GM18858 (cell line): ENCODE results near the gene SMAD6.

ENCODE experiments used
- ATAC-seq: cut with Tn5 transposase; IDR thresholded peaks from one replicate; pipeline ENCODE4 v1.9.1; 2021; ENCODE audit not compliant: unreplicated experiment

Gene SMAD6

DNA sequence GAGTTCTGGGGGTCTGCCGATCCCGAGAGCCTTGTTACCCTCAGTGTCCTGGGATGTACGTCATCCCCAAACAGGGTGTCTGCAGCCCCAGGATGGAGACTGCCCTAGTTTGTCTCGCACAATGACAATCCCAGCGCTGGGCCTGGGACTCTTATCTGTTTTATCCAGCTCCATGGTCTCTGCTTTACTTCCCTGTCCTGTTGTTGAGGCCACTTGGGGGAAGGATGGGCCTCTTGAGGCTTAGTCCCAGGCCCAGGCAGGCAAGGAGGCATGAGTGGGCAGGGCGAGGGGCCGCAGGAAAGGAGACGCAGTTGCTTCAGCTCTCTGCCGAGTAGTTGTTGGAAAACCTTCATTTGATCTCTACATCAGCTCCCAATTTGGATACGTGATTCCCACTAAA lies 17.4 kb downstream of the SMAD6 start:
- no peak for ATAC-seq

DNA sequence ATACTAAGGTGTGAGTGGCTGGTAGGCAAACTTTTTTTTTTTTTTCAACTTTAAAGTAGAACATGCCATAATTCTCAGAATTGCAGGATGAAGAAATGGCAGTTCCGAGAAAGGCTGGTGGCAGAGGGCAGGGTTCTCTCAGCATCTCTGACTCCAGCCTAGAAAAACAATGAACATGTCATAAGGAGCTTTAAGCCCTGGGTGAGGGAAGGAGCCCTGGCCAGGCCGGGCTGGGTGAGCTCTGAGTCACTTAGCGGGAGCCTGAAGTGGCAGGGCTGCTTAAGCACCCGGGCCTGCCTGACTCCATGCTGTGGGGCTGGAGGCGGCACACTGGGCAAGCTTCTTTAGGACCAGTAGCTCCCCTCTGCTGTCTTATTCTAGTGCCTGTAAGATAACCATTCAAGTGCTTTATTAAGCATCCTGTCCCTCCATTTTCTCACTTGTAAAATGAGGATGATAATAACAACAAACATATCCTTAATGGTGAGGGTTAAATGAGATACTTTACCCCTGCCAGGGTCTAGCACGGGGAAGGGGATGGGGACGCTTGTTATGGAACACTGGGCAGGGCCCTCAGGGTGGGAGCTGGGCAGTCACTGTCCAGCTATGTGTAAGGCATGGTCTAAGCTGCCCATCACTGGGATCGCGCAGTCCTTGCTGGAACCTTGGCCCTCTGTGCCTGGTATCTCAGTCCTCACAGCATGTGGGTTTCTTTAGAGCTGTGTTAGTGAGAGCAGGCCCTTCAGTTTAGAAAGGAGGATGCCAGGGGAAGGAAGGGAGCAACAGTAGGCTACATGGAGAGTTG lies 18.4 kb downstream of the SMAD6 start:
- ATAC-seq = no peak

DNA sequence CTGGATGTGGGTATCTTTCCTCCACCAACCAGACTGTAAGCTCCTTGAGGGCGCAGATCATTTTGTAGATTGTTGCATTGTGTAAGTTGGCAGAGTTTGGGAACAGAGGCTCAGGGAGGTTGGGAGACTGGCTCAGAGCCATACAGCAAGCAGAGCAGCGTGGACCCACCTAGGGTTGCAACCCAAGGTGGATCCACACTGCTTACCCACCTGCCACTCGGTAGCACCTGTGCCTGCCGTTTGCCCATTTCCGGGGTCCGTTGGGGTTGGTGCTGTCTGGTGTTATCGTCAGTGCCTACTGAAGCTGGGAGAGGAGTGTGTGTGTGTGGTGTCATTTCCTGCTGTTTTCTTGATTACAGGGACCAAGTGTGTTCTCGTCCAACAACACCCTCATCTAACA lies 19.0 kb downstream of the SMAD6 start:
- no peak for ATAC-seq

DNA sequence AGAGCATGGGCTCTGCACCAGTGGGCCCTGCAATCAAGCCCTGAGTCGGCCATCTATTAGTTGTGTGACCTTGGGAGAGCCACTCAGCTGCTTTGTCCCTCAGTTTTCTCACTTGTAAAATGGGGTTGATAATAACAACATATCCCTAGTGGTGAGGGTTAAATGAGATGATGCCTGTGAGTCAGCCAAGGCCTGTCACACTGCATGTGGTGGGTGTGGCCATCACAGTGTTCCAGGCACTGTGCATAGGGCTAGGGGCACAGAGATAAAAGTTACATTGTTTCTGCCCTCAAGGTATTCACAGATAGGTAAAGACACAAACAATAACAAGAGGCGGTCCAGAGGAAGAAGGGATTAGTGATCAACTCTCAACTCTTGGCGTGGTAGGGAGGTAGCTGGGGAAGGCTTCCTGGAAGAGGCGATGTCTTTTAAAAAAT lies 19.5 kb downstream of the SMAD6 start:
- ATAC-seq = no peak

DNA sequence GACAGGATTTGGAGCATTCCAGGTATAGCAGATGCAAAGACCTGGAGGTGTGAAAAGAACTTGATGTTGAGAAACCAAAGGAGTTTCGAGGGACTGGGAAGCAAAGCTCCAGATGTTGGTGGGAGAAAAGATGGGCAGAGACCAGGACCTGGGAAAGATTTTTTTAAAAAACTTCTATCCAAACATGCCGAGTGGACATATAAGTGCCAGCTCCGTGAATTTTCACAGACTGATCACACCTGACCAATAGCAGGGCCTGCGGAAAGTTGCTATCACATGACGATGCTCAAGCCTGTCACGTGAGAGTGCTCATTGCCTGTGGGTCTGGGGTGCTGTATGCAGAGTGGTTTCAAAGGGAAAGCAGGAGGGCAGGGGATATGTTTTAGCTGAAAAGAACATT lies 19.9 kb downstream of the SMAD6 start:
- no peak for ATAC-seq

DNA sequence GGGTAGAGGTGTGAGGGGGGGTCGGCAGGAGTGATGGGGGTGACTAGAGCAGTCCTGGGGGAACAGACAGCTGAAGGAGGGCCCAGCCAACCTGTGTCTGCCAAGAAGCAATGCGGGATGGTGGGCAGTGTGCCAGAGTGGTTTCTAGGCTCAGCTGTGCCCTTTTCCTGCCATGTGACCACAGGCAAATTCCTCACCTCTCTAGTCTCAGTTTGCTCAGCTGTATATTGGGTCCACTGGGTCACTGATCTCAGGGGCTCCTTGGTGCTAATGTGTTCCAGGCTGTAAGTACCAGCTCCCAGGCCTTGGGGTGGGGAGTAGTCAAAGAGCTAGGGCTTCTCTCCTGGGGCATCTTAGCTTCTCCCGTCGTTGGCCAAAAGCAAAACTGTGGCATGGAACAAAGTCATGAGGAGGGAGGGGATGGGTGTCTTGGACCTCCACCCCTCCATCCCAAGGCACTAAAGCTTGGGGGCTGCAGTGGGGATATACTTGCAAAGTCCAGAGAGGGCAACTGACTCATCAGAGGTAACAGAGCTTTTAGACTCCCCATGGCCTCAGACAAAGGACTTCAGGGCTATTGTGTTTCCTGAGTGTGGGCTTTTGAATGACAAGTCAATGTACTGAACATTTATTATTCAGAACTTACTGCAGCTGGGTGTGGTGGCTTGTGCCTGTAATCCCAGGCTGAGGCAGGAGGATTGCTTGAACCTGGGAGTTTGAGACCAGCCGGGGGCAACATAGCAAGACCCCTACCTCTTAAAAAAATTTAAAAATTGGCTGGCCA lies 20.9 kb downstream of the SMAD6 start:
- no peak for ATAC-seq

DNA sequence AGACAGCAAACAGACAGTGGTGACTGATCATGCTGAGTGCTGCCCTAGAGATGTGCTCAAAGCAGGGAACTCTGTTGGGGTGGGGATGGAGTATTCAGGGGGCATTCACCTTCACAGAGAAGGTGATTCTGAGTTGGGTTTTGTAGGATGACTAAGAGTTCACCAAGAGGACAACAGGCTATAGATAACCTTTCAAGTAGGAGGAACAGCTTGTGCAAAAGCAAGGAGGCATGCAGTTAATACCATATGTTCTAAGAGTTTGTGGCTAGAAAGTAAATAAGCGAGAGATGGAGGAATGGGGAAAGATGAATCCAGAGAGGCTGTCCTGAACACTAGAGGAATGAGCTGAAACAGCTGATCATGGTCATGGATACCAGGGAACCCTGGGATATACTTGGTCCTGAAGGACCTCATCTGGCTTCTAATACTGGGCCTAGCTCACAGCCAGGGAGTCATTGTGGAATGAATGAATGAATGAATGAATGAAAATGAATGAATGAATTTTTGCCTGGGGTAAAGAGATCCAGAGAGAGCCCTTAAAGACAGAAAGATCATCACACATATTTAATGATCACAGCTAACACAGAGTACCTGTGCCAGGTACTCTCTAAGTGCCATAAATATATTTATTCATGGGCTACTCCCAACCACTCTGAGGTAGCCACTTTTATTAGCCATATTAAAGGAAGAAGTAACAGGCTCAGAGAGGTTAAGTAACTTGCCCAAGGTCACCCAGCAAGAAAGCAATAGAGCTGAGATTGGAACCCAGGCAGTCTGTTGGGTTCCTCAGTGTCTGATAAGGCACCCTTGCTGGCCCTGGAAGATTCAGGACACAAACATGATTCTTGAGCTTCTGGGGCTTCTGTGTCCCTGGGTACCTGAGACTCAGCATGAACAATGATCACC lies 22.0 kb downstream of the SMAD6 start:
- ATAC-seq = no peak

DNA sequence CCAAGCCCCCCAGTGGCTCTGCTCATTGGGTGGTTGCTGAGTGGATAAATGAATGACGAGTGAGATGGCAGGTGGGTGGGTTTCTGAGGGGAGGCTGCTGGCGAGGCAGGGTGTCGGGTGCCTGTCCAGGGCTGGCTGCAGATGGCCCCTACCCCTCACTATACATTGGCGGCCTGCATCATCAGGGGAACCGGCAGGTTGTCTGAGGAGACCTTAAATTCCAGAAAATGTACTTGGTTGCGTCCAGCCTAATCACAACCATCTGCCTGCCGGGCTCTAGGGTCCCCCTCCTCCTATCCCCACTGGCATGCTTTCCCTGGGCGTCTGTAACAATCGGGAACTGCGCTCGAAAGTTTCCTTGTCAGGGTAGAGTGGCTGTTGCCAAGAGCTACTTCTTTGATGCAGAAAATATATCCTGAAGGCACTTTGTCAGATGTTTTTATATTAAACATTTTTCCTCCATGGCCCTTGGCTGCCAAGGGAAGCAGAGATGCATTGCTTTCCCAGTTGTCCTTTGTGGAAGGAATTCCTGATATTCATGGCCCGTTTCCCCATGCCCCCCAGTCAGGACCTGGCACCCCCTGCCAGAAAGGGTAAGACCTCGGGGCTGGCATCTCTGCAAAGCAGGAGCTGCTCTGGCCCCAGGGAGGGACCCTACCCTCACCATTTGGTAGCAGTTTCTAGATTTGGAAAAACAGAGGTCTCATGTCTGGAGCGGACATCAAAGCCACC lies 22.9 kb downstream of the SMAD6 start:
- ATAC-seq = no peak

DNA sequence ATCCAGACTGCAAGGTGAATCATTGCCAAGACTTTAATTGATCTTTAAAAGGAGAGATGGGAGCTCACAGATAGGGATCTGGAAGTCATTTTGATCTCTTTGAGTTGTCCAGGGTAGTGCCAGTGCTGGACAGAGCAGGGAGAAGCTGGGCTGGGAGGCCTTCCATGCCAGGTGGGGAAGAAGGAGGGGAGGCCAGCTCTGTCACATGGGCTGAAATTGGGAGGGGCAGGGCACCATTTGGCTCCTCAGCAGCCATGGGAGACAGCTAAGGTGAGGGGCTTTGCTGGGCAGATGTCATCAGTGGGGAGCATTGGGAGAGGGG lies 23.4 kb downstream of the SMAD6 start:
- ATAC-seq = no peak

DNA sequence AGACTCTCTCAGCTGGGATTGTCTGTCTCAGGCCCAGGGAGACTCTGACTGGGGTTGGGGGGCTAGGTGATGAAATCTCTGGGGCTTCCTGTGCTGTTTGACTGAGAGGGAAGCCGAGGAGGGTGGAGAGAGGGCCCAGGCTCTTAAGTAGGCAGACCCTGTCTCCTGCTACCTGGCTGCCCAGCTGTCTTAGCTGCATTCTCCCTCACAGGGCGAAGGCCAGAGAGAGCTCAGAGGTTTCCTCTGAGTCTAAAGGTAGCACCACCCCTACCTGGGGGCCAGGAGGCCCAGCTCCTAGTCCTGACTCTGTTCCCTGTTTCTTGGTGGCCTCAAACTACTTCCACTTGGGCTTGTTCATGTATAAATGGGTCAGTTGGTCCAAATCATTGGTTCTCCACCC lies 24.4 kb downstream of the SMAD6 start:
- ATAC-seq = no peak

DNA sequence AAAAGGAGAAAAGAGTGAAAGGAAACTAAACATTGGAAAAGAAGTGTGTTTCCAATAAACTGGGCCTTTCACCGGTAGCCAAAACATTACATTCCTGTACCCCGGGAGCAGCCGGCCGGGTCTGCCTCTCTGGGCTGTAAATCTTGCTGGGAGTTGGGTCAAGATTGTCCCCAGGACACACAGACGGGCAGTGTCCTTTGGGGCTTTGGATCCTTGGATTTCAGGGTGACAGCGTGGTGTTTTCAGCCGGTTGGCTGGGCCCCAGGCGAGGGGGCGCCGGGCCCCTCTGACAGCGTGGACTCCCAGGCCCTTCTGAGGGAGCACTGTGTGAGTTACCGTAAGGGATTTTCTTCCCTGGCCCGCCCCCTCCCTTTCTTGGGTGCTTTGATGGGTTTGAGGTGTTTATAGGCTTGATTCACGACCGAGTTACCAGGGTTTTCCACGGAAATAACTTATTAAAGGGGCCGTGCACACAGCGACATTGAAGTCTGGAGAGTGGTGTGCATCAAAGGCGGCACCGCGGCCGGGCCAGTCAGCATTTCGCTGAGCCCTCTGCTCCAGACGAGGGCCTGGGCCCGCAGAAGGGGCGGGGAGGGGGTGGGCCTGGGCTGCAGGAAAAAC lies 27.4 kb downstream of the SMAD6 start:
- no peak for ATAC-seq

DNA sequence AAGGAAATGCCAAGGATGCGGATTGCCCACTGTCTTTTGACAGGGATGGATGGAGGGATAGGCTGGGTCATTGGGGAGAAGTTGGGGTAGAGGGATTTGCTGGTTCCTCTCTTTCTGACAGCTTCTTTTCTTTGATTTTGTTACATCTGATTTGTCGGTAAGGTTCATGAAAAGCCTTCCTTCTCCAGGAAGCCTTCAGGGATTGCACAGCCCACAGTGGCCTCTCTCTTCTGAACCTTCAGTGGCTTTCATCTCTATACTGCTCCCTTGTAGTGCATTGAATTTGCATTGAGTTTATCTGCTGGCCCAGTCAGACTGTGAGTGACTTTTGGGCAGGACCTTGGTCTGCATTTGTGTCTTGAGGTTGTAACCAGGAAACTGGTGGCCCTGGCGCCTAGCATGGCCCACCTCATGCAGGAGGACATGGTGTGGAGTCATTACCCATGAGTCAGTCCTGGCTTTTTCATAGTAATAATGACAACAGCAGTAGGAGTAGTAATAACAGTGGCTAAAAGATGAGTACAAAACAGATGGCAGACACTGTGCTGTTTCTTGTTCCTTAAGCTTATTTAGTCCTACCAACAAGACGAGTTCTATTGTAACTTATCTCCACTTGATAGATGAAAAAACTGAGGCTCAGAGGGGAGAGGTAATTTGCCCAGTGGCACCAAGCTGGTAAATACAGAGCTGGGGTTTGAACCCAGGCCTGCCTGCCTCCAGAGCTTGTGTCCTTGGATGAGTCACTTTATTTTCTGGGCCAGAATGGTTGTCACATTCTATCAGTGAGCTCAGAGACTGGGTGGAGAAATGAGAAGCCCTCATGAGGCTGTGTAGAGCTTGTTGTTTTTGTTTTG lies 28.4 kb downstream of the SMAD6 start:
- no peak for ATAC-seq

DNA sequence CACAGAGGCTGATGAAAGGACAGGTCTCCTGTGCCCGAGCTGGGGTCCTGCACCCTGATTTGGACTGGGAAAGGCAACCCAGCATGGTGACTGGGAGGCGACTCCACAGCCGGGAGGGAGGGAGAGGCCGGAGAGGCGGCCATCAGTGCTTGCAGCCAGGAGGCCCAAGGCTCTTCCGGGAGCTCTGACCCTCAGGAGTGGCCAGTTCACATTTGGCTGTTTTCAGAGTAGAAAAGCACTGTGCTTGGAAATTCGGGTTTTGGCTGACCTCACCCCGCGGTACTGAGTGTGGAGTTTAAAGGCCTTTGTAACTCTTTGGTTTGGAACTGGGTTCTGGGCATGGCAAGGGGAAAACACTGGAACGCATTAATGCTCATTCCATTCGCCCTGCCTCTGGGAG lies 31.9 kb downstream of the SMAD6 start:
- no peak for ATAC-seq

DNA sequence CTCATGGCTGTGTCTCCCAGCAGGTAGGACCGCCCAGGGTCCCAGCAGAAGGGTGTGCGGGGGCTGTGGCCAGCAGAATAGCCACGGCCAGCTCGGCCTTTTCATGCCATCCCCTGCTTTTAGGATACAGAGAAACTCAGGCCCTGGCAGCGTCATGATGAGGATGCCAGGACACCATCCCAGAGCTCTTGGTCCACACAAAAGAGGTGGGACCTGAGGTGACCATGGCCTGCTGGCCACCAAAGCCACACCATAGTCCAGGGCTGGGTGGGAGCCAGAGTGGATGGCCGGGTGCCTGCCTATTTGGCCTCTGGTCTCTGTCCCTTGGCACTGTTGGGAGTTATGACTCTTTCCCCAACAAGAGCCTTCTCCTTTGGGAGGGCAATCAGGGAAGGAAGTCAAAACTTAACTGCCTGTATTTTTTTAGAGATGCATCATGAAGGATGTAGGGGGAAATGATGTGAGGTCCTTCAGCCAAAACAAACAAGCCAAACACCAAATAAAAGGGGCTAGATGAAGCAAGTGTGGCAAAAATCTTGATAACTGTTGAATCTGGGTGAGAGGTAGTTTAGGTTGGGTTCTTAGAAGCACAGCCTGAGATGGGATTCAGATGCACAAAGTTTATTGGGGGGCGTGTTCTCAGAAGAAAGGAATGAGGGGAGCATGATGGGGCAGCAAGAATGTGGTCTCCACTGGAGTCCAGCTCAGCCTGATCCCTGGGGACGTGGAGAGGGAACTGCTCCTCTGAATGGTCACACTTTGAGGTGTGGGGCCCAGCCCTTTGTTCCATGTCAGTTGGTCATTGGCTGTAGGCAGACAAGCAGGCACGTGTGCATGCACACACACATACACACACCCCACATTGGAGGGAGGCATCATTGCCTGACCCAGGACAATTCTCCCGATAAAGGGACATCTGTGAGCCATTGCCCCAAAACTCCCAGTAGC lies 33.2 kb downstream of the SMAD6 start:
- no peak for ATAC-seq

DNA sequence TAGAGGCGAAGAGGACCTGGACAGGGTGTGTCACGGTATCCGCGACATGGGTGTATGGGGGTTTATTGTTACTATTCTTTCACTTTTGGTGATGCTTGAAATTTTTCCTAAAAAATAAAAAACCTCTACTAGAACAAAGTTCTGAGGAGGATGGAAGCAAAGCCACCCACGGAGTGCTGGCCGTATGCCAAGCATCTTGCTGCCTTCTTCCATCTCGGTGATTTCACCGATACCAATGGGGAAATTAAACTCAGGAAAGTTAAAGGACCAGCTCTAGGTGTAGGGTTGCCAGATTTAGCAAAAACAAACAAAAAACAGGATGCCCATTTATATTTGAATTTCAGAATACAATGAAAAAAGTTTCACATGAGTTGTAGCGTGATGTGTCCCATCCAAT lies 33.9 kb downstream of the SMAD6 start:
- ATAC-seq = no peak

DNA sequence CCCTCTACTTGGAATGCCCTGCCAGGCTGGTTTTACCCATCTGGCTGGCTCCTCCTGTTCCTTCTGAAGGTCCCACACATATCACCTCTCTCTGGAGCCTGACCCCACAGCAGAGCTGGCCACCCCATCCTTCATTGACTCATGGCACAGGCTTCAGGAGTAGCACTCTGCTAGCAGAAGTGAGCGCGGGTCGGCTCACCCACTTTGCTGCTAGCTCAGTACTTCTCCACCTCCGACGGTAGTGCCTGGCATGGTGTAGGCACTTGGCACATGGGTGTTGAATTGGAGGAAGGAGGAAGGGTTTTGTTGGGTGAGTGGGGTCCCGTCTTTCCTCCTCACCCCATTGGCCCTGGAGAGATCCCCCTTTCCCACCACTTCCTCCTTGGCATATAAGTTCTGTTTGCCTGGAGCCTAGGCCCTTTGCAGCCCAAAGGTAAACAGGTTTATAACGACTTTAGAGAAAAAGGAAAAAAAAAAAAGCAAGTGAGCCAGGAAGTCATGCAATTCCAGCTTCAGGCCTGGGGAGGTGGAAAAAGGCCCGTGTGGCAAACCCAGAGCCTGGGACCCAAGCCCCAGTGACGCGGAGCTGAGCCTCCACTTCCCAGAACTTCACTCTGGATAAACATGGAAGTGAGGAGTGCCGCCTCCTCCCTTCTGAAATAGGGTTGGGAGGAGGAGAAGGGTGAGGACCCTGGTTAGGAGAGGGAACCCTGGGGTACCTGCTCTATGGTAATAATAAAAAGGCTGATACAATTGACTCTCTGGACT lies 35.4 kb downstream of the SMAD6 start:
- no peak for ATAC-seq

DNA sequence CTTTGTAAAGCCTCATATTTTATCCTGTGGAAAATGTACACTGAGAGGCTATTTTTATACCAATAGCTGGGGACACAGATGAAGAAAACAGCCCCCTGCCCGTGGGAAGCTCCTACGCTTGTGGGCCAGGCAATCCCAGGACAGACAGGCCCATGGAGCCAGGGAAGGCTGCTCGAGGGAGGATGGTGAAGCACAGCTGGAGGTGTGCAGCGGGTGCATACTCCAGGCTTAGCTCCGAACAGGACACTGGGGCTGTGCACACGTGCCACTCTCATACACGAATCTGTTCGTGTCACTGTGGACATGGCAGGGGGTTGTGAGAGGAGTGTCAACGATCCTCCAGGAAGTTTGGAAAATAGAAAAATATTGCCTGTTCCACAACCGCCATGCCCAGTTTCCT lies 36.1 kb downstream of the SMAD6 start:
- ATAC-seq = no peak

DNA sequence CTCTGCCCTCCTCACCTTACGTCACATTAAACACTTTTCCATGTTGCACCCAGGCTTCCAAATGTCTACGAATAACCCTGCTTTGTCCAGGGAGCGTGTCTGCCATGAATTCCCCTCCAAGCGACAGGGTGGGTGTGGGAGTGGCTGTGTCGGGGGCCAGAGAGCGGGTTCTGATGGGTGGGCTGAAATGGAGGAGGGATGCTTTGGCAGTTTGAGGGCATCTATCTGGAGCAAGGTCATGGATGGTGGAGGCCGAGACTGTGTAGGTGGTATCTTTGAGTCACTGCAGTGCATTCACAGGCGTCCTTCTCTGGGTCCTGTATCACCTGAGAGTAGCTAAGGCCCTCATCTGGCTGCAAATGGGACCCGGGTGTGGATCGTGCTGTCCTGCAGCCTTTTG lies 36.6 kb downstream of the SMAD6 start:
- no peak for ATAC-seq
